Retinal pigment epithelial cell (primary cell): ENCODE measurements around the gene PTPN13.

ENCODE experiments used
- DNase-seq: peaks from one replicate; pipeline ENCODE4 v3.0.0-alpha.2; 2010; ENCODE audit warnings: low read depth
- H3K4me3 ChIP-seq: 2 replicates; pipeline ENCODE4 v1.5.1; 2011; ENCODE audit warnings: mild to moderate bottlenecking, low read length, control low read depth, moderate library complexity
- TF ChIP-seq, protein P1 (sequence below): conservative IDR thresholded peaks from 2 replicates; pipeline ENCODE4 v1.5.1; 2011; ENCODE audit warnings: low read depth, low read length, control low read depth, inconsistent platforms

The PTPN13 gene

DNA sequence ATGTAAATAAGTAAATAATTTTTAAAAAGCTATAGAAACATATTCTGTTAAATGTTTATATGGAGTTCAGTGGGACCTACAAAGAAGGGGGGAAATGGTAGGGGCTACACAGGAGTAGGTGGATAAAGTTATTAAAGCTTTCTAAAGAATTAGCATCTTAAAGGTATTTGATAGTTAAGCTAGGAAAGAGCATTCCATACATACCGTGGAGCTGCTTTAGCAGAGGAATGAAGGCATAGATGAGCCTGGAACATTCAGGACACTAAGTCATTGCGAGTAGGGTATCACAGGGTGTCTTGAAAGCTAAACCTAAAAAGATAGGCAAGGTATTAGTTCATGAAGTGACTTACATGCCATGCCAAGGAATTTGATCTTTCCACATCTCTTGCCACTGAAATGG lies 194.7 kb downstream of the PTPN13 start:
- peak; percentile 9 for DNase-seq
- no peak overlapping the region for H3K4me3 ChIP-seq
- TF ChIP-seq, protein P1, sequence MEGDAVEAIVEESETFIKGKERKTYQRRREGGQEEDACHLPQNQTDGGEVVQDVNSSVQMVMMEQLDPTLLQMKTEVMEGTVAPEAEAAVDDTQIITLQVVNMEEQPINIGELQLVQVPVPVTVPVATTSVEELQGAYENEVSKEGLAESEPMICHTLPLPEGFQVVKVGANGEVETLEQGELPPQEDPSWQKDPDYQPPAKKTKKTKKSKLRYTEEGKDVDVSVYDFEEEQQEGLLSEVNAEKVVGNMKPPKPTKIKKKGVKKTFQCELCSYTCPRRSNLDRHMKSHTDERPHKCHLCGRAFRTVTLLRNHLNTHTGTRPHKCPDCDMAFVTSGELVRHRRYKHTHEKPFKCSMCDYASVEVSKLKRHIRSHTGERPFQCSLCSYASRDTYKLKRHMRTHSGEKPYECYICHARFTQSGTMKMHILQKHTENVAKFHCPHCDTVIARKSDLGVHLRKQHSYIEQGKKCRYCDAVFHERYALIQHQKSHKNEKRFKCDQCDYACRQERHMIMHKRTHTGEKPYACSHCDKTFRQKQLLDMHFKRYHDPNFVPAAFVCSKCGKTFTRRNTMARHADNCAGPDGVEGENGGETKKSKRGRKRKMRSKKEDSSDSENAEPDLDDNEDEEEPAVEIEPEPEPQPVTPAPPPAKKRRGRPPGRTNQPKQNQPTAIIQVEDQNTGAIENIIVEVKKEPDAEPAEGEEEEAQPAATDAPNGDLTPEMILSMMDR: no peak

DNA sequence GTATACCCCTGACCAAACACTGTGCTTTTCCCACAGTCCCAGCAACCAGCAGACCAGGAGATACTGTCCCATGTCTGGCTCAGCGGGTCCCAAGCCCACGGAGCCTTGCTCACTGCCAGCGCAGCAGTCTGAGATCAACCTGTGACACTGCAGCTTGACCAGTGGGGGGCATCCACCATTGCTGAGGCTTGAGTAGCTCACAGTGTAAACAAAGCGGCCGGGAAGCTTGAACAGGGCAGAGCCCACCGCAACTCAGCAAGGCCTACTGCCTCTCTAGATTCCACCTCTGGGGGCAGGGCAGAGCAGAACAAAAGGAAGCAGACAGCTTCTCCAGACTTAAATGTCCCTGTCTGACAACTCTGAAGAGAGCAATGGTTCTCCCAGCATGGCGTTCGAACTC lies 197.0 kb downstream of the PTPN13 start:
- DNase-seq: no peak
- no peak overlapping the region for H3K4me3 ChIP-seq
- TF ChIP-seq, protein P1: no peak

DNA sequence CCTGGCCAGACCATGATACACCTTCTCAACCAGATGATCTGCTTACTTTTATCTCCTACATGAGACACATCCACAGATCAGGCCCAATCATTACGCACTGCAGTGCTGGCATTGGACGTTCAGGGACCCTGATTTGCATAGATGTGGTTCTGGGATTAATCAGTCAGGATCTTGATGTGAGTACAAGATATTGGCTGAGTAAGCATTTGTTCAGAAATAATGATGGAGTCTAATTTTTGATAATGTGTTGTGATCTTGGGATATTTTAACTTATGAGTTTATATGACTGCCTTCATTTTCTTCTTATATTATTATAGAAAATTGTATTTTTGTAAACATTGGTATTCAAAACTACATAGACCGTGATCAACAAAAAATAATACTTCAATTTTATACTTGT lies 215.7 kb downstream of the PTPN13 start:
- no peak overlapping the region for H3K4me3 ChIP-seq
- DNase-seq: no peak
- TF ChIP-seq, protein P1: no peak

DNA sequence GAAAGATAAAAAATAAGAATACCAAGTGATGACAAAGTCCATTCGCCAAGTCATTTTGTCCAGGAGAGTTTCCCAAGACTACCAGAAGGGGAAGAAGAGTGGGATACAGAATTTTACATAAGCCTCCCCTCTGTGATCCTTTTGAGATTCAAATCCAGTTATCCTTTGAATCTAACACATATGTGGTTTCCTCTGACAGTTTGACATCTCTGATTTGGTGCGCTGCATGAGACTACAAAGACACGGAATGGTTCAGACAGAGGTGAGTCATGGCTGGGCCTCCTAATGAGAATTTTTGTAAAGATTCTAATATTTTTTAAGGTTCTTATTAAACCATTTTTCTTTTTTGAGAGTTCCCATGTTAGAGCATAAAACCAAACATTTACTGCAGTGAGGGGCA lies 216.7 kb downstream of the PTPN13 start:
- H3K4me3 ChIP-seq: no peak overlapping the region
- TF ChIP-seq, protein P1: no peak
- no peak for DNase-seq

DNA sequence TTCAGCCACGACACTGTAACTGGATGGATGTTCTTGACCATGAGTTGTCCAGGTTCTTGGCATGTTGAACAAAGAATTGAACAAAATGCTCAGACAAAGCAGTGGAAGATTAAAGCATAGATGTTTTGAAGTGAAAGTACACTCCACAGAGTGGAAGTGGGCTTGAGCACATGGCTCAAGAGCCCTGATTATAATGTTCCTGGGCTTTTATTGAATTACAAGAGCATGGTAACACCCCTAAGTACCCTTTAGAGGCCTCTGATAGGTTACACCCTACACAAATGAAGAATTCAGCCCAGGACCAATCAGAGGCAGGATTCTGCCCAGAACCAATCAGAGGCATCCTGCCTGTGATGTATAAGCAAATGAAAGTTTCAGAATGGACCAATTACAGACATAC lies 221.5 kb downstream of the PTPN13 start:
- H3K4me3 ChIP-seq: no peak overlapping the region
- TF ChIP-seq, protein P1: no peak
- DNase-seq: no peak

DNA sequence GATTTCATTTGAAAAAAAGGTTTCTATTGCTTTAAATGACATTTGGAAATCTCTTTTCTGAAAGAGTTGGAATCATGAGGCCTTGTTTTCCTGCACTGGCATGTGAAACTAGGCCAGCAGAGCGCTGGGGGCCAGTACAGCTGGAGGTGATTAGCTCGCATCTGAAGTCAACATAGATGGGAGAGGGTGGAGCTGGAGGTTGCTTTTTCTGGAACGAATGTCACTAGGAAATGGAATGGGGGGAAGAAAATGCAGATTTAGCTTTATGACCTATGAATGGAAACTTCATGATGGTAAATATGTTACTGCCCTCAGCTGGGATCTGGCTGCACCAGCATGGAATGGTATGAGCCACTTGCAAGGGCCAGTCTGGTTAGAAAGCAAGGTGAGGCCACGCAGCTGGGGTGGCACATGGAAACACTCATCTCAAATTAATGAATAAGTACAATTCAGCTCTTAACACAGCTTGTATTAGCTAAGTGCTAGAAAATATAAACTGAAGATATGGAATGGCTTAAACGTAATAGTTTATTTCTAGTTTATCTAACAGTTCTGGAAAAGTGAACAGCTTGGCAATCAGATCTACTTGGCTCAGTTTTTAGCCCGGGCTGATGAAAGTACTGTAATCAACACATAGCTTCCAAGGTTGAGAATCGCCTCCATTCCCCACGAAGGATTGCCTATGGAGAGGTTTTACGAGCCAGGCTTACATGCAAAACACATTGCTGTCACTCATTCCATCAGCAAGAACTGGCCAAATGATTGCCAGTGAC lies 222.6 kb downstream of the PTPN13 start:
- DNase-seq: no peak
- TF ChIP-seq, protein P1: no peak
- H3K4me3 ChIP-seq: no peak overlapping the region

DNA sequence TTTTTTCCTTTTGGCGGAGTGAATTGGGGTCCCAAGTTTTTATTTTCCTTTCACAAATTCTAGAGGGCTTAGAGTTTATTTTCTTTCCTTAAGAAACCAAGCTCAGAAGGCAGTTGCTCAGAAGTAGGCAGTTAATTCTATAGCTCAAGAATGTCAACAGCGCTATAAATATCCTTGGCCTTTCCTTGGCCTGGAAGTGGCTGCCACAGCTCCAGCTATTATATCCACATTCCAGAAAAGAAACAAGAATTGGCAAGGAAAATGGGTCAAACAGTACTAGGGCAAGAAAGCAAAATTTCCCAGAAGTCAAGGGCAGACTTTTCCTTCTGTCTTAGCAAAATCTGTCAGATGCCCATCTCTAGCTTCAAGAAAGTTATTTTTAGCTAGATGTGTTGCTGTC lies 224.1 kb downstream of the PTPN13 start:
- TF ChIP-seq, protein P1: no peak
- DNase-seq: peak; percentile 13
- H3K4me3 ChIP-seq: no peak overlapping the region
